A549 (cell line): ENCODE results near the gene TBX10.

ENCODE experiments used
- BHLHE40 ChIP-seq: IDR thresholded peaks from 2 replicates; pipeline ENCODE4 v1.6.1; 2012; ENCODE audit warnings: low read depth, low read length, inconsistent platforms
- CEBPB ChIP-seq, 2 experiments: fragments of >200 bp in 1 of 2; sonication (Bioruptor Twin) in 1 of 2; formaldehyde crosslinking in 1 of 2; IDR thresholded peaks; 2 replicates each; pipeline ENCODE4 v1.6.1; 2012 to 2016
- CTCF ChIP-seq: fragments of >200 bp; sonication (Bioruptor Twin); formaldehyde crosslinking; IDR thresholded peaks from 3 replicates; pipeline ENCODE4 v1.5.1; 2016
- EP300 ChIP-seq, 2 experiments: fragments of >200 bp; sonication (Bioruptor Twin); formaldehyde crosslinking; IDR thresholded peaks; 2 replicates in 1 of 2; 3 replicates in 1 of 2; pipeline ENCODE4 v1.6.1; 2016 to 2017
- POLR2A ChIP-seq: IDR thresholded peaks from 2 replicates; pipeline ENCODE4 v1.6.1; 2012; ENCODE audit warnings: mild to moderate bottlenecking, low read length

- TF ChIP-seq CEBPB (IDR thresholded peaks at IDR 0.05) (no peak), CTCF (no peak), POLR2A (no peak), BHLHE40 (no peak), EP300 (IDR thresholded peaks at IDR 0.05) (no peak)
Observed at GRCh38 chr11:67634366-67635230, 5.0 kb downstream of the TBX10 start.
